Measurements from ENCODE around the gene COPS4. TPM values are rescaled to one million over a fixed set of nuclear protein-coding genes. Genes with fewer than 3 reads are reported as not detected.
"Not testable (repeated sequence)": the region's sequence is repeated elsewhere in the genome, so short reads cannot be mapped to it uniquely, and the experiment has no call there.

The COPS4 gene
- polyA plus RNA-seq, 1 donor from 2014 or later: 40.7 TPM

DNA sequence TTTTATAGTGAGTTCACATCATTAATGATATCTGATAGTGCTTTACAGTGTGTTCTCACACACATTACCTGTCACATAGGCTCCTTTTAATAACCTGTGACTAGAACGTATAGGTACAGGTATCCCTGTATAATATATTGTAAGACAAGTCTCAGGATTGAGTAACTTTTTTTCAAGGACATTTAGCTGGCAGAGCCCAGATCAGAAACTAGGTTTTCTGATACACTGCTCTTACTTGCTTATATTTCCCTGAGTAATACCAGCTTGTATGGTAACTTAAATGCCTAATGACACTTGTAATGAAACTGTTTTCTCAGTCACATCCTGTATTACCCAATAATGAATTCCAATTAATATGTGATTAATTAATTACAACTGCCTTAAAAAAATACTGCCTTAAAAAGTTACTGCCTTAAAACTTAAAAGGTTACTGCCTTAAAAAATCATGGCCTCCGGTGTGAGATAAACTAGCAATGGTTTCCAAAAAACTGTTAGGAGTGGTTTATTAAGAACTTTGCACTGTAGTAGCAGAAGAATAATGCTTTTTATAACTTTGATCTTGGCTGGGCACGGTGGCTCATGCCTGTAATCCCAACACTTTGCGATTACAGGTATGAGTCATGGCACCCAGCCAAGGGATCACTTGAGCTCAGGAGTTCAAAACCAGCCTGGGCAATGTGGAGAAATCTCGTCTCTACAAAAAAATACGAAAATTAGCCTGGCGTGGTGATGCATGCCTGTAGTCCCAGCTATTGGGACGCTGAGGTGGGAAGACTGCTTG, 11.9 kb downstream of the COPS4 start:
- no peak overlapping the region for H3K4me3 Mint-ChIP-seq
- H3K27me3 Mint-ChIP-seq: no peaks in the 10 kb centered on the region
- no peaks in the 10 kb centered on the region for H3K9me3 Mint-ChIP-seq
- peaks cover 4% of the 10 kb centered on the region for H3K36me3 Mint-ChIP-seq
- no peak overlapping the region for H3K27ac Mint-ChIP-seq
- peaks cover 1 to 7% (median 7%) of the 10 kb centered on the region in 3 donors for H3K4me1 Mint-ChIP-seq

DNA sequence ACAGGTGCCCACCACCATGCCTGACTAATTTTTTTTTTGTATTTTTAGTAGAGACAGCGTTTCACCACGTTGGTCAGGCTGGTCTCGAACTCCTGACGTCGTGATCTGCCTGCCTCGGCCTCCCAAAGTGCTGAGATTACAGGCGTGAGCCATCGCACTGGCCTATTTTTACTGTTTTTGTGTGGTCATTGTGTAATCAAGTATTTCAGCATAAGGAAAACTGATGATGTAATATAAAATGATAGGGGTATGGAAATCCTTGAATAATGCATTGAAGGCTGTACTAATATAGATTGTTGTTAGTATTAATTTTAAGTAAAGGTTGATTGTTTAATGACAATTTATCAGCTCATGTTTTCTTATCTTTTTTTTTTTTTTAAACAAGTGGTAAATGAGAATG, 13.8 kb downstream of the COPS4 start:
- not testable (repeated sequence) for H3K4me3 Mint-ChIP-seq, H3K27me3 Mint-ChIP-seq, H3K36me3 Mint-ChIP-seq, H3K9me3 Mint-ChIP-seq, H3K4me1 Mint-ChIP-seq
- H3K27ac Mint-ChIP-seq: peak overlapping the region in 1 of 3 donors; percentile 44

DNA sequence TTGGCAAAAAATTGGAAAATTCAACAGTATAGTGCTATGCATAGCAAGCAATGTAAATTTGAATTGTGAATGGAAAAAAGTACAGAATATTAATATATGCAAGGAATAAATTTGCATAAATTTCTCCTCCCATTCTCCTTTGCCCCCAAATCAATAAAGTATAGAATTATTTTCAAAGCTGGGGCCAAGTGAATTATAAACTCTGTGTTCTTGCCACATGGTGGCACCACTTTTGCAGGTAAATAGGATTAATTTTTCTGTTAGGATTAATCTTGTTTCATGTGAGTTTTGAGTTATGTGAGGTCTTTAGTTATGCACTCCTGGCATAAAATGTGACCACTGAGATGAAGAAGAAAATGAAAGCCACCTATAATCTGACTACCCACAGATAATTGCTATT, 19.9 kb downstream of the COPS4 start:
- H3K9me3 Mint-ChIP-seq: no peaks in the 10 kb centered on the region
- H3K4me3 Mint-ChIP-seq: no peak overlapping the region
- no peaks in the 10 kb centered on the region for H3K27me3 Mint-ChIP-seq
- H3K27ac Mint-ChIP-seq: no peak overlapping the region
- peaks cover 0 to 9% (median 4%) of the 10 kb centered on the region in 3 donors for H3K4me1 Mint-ChIP-seq
- H3K36me3 Mint-ChIP-seq: peaks cover 7% of the 10 kb centered on the region

DNA sequence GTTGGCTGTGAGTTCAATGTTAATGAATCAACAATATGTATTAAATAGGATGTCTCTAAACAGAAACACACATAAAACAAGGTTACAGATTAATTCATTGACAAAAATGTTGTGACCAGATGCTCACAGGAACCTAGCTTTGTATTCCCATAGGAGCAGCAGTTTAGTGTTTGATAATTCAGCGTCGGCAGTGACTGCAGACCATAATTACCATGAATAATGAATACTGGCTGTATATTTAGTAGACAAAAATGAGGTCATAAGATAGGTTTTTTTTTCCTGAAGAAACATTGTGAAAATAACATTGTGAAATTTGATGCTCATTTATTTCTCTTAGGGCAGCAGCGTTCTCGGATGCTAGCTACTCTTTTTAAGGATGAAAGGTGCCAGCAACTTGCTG, 27.8 kb downstream of the COPS4 start:
- no peaks in the 10 kb centered on the region for H3K27me3 Mint-ChIP-seq
- peaks cover 0 to 7% (median 2%) of the 10 kb centered on the region in 3 donors for H3K4me1 Mint-ChIP-seq
- H3K36me3 Mint-ChIP-seq: peaks cover 9% of the 10 kb centered on the region
- H3K4me3 Mint-ChIP-seq: no peak overlapping the region
- no peak overlapping the region for H3K27ac Mint-ChIP-seq
- no peaks in the 10 kb centered on the region for H3K9me3 Mint-ChIP-seq

DNA sequence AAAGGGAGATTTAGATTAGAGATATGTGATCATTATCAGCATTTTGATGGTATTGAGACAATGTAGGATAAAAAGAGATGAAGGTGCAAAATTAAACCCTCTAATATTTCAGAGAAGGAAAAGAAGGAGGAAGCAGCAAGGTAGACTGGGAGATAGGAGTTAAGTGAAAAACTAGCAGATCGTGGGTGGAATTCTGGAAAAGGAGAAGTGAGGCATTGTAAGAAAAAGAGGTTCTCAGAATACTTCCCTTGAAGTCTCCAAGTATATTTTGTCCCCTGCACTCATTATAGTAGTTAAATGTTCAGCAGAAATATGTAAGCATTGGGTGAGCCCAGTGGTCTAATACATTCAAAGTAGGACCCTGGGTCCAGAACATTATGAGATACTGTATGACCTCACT, 30.3 kb downstream of the COPS4 start:
- no peak overlapping the region for H3K4me3 Mint-ChIP-seq
- no peaks in the 10 kb centered on the region for H3K27me3 Mint-ChIP-seq
- H3K27ac Mint-ChIP-seq: no peak overlapping the region
- peaks cover 5% of the 10 kb centered on the region for H3K36me3 Mint-ChIP-seq
- H3K9me3 Mint-ChIP-seq: no peaks in the 10 kb centered on the region
- H3K4me1 Mint-ChIP-seq: peaks cover 0 to 7% (median 6%) of the 10 kb centered on the region in 3 donors

DNA sequence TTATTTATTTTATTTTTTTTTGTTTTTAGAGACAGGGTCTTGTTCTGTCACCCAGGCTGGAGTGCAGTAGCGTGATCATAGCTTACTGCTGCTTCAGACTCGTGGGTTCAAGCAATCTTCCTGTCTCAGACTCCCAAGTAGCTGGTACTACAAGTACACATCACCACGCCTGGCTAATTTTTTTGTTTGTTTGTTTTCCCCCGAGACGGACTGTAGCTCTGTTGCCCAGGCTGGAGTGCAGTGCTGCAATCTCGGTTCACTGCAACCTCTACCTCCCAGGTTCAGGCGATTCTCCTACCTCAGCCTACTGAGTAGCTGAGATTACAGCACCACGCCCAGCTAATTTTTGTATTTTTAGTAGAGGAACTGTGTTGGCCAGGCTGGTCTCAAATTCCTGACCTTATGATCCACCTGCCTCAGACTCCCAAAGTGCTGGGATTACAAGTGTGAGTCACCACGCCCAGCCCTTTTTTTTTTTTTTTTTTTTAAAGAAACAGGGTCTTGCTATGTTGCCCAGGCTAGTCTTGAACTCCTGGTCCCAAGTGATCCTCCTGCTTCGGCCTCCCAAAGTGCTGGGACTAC, 32.2 kb downstream of the COPS4 start:
- H3K9me3 Mint-ChIP-seq: no peaks in the 10 kb centered on the region
- peaks cover 5% of the 10 kb centered on the region for H3K36me3 Mint-ChIP-seq
- no peaks in the 10 kb centered on the region for H3K27me3 Mint-ChIP-seq
- no peak overlapping the region for H3K27ac Mint-ChIP-seq
- H3K4me1 Mint-ChIP-seq: peaks cover 0 to 12% (median 6%) of the 10 kb centered on the region in 3 donors
- no peak overlapping the region for H3K4me3 Mint-ChIP-seq

DNA sequence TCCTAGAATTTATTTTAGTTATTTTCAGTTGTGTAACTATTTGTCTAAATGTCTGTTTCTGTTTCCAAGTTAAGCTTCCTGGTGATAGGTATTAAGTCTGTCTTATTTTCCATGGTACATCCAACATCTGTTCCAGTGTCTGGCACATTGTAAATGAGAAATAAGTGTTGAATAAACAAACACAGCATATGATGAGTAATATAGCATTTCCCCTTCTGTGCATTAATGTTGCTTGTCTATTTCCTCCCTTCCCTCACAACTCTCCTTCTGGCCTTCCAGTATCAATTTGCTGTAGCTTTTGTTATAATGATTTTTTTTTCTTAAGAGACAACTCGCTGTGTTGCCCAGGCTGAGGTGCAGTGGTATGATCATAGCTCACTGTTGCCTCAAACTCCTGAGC, 36.1 kb downstream of the COPS4 start:
- H3K36me3 Mint-ChIP-seq: peaks cover 14% of the 10 kb centered on the region
- no peaks in the 10 kb centered on the region for H3K27me3 Mint-ChIP-seq
- peaks cover 11 to 20% (median 13%) of the 10 kb centered on the region in 3 donors for H3K4me1 Mint-ChIP-seq
- no peak overlapping the region for H3K4me3 Mint-ChIP-seq
- no peaks in the 10 kb centered on the region for H3K9me3 Mint-ChIP-seq
- H3K27ac Mint-ChIP-seq: no peak overlapping the region

DNA sequence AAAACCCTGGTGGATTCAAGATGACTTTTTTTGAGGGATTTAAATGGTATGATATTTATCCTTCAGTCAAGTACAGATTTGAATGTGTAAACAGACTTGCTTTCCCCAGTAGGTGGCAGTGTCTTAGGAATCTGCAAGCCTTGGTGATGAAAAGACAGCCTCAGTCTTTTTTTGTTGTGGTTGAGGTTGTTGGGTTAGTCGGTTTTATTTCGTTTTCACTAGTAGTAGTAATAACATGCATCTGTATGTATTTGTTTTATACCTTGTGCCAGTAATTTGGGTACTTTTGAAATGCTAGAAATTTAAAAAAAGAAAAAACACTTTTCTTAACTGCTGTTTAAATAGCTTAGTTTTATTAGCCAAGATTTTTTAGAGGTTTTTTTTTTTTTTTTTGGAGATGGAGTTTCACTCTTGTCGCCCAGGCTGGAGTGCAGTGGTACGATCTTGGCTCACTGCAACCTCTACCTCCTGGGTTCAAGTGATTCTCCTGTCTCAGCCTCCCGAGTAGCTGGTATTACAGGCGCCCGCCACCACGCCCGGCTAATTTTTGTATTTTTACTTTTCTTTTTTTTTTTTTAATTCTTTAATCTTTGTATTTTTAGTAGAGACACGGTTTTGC, 39.2 kb downstream of the COPS4 start:
- H3K36me3 Mint-ChIP-seq: peaks cover 12% of the 10 kb centered on the region
- H3K4me3 Mint-ChIP-seq: peak overlapping the region; percentile 9 to 91 (median 65)
- peaks cover 13 to 24% (median 13%) of the 10 kb centered on the region in 3 donors for H3K4me1 Mint-ChIP-seq
- no peaks in the 10 kb centered on the region for H3K9me3 Mint-ChIP-seq
- H3K27ac Mint-ChIP-seq: peak overlapping the region in 2 of 3 donors; percentile 13 to 80
- no peaks in the 10 kb centered on the region for H3K27me3 Mint-ChIP-seq

DNA sequence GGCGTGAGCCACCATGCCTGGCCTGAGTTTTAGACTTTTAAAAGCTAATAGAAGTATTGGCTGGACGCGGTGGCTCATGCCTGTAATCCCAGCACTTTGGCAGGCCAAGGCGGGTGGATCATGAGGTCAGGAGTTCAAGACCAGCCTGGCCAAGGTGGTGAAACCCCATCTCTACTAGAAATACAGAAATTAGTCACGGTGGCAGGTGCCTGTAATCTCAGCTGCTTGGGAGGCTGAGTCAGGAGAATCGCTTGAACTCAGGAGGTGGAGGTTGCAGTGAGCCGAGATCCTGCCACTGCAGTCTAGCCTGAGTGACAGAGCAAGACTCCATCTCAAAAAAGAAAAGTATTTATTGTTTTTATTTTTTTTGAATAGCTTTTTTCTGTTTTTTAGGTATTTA, 39.8 kb downstream of the COPS4 start:
- peaks cover 12 to 24% (median 13%) of the 10 kb centered on the region in 3 donors for H3K4me1 Mint-ChIP-seq
- not testable (repeated sequence) for H3K9me3 Mint-ChIP-seq, H3K27ac Mint-ChIP-seq, H3K4me3 Mint-ChIP-seq, H3K27me3 Mint-ChIP-seq
- H3K36me3 Mint-ChIP-seq: peaks cover 12% of the 10 kb centered on the region

DNA sequence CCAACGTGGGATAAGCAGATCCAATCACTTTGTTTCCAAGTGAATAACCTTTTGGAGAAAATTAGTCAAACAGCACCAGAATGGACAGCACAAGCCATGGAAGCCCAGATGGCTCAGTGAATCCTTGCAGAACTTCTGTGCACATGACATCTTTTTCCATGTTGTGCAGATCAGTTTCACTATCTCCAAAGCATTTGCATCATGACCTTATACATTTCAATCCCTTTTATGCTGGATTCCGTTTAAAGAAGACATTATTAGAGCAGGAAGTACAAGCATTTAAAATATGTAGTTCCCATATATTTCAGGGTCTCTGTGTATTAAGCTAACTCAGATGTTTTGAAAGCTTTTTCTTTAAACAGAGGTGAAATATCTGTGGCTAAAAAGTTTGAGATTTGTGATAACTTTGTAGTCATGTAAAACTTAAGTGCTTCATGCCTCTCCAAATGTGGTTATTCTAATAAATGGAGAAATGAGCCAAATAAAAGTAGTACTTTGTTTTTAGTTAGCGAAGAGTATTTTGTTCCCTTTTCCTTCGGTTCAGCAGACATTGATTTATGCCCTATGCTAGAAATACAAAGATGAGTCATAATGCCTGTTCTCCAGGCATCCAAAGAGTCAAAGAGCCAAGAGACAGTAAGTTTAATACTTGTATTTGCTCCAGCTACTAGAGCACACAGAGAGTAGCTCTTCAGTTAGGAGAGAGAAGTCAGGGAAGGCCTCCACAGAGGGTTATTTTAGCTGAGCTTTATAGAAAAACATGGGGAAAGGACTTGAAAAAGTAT, 40.5 kb downstream of the COPS4 start:
- Mint-ChIP-seq H3K27ac (peak overlapping the region in 2 of 3 donors; percentile 30 to 46), H3K36me3 (peaks cover 9% of the 10 kb centered on the region), H3K4me3 (peak overlapping the region in 1 of 4 donors; percentile 78), H3K9me3 (no peaks in the 10 kb centered on the region), H3K4me1 (peaks cover 9 to 27% (median 13%) of the 10 kb centered on the region in 3 donors), H3K27me3 (no peaks in the 10 kb centered on the region)

DNA sequence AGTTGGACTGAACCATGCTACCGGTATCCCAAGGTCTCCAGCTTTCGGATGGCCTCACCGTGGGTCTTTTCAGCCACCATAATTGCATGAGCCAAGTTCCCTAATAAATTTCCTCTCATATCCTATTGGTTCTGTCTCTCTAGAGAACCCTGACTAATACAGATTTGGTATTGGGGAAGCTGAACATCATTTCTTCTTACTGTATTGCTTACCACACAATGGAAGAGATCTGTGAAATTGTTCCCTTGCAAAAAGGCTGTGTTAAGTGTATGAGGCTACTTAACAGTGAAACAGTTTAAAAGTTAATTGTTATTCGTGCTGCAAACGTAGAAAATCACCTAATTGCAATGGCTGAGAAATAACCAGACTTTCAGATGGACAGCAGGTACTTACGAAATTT, 45.6 kb downstream of the COPS4 start:
- H3K27me3 Mint-ChIP-seq: no peaks in the 10 kb centered on the region
- peaks cover 28 to 31% (median 28%) of the 10 kb centered on the region in 3 donors for H3K4me1 Mint-ChIP-seq
- H3K9me3 Mint-ChIP-seq: peaks cover 0 to 6% (median 2%) of the 10 kb centered on the region in 3 donors
- H3K27ac Mint-ChIP-seq: peak overlapping the region; percentile 43 to 50 (median 47)
- no peak overlapping the region for H3K4me3 Mint-ChIP-seq
- peaks cover 4% of the 10 kb centered on the region for H3K36me3 Mint-ChIP-seq

DNA sequence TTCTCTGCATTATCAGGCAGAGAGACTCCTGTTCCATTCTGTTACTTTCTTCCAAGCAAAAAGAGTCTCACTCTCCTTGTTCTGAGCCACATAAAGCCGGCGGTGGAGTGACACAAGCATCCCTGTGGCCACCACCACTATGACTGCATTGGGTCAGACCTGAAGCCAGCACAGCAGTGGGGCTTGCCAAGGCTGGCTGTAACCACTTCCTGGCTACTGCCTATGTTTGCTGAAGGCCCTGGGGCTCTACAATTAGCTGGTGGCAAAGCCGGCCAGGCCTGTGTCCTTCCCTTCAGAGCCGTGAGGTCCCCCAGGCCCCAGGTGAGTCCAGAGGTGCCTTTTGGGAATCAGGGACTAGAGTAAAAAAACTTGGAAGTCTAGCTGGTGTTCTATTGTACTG, 47.8 kb downstream of the COPS4 start:
- H3K9me3 Mint-ChIP-seq: peaks cover 0 to 6% (median 2%) of the 10 kb centered on the region in 3 donors
- peak overlapping the region in 2 of 4 donors; percentile 49 to 88 for H3K4me3 Mint-ChIP-seq
- H3K36me3 Mint-ChIP-seq: peaks cover 1% of the 10 kb centered on the region
- no peaks in the 10 kb centered on the region for H3K27me3 Mint-ChIP-seq
- H3K27ac Mint-ChIP-seq: peak overlapping the region; percentile 86 to 99 (median 93)
- H3K4me1 Mint-ChIP-seq: peaks cover 19 to 30% (median 27%) of the 10 kb centered on the region in 3 donors

DNA sequence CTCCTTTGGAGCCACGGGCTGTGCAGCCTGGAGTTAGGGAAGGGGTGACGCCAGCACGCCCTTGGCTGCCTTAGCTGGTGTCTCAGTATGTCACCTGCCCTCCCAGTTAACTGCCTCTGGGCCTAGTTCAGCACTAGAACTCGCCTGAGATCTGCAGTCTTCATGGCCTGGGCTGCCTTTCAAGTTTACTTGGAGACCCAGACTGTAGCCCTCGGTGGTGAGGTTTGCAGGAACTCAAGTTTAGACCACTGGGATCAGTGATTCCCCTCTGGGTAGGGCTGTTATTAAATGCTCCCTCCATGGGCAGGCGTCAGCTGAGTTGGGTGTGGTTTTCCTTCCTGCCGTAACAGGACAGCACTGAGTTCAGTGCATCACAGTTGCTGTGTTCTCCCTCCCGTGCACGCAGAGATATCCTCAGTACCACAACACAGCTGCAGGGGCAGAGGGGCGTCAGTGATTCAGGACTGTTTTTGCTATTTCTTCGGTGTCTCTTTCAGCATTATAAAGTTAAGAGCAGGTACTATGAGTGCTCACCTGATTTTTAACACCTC, 49.0 kb downstream of the COPS4 start:
- Mint-ChIP-seq H3K9me3 (peaks cover 0 to 6% (median 2%) of the 10 kb centered on the region in 3 donors), H3K4me1 (peaks cover 23 to 32% (median 30%) of the 10 kb centered on the region in 3 donors), H3K4me3 (peak overlapping the region; percentile 10 to 88 (median 67)), H3K27me3 (no peaks in the 10 kb centered on the region), H3K27ac (peak overlapping the region; percentile 86 to 99 (median 93)), H3K36me3 (peaks cover 6% of the 10 kb centered on the region)

DNA sequence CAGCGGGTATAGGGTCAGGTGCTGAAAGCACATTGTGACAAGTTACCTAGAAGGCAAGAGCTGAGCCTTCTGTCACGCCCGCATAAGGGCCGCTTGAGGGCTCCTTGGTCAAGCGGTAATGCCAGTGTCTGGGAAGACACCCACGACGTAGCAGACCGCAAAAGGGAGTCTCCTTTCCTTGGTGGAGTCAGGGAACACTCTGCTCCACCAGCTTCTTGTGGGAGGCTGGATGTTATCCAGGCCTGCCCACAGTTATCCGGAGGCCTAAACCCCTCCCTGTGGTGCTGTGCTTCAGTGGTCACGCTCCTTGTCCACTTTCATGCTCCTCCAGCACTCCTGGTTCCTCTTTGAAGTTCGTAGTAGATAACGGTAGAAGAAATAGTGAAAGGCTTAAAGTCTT, 50.0 kb downstream of the COPS4 start:
- peaks cover 23 to 32% (median 32%) of the 10 kb centered on the region in 3 donors for H3K4me1 Mint-ChIP-seq
- peak overlapping the region in 1 of 4 donors; percentile 47 for H3K4me3 Mint-ChIP-seq
- H3K27me3 Mint-ChIP-seq, H3K36me3 Mint-ChIP-seq, H3K9me3 Mint-ChIP-seq: not testable (repeated sequence)
- H3K27ac Mint-ChIP-seq: peak overlapping the region; percentile 9 to 91 (median 25)

Data from IgD-negative memory B cell (primary cell).